ENCODE measurements around the gene CTBP1.

The CTBP1 gene

GRCh38 chr4:1199556-1200331 lies 49.2 kb downstream of the CTBP1 start:
- no peak for DNase-seq (ENCODE audit: low read depth in 2 of 3, low spot score in 1 of 3)

- no peak for DNase-seq (ENCODE audit: low read depth in 2 of 3, low spot score in 1 of 3)
Observed at GRCh38 chr4:1198098-1198844, 50.7 kb downstream of the CTBP1 start.

- no peak for DNase-seq (ENCODE audit: low read depth in 2 of 3, low spot score in 1 of 3)
Observed at GRCh38 chr4:1196421-1197183, 52.3 kb downstream of the CTBP1 start.

- no peak for DNase-seq (ENCODE audit: low read depth in 2 of 3, low spot score in 1 of 3)
Observed at GRCh38 chr4:1195891-1196401, 53.0 kb downstream of the CTBP1 start.

GRCh38 chr4:1195109-1195671 lies 53.7 kb downstream of the CTBP1 start:
- DNase-seq (ENCODE audit: low read depth in 2 of 3, low spot score in 1 of 3), result no peak

GRCh38 chr4:1194010-1194900 lies 54.7 kb downstream of the CTBP1 start:
- DNase-seq (ENCODE audit: low read depth in 2 of 3, low spot score in 1 of 3), result no peak

GRCh38 chr4:1193206-1194009 lies 55.5 kb downstream of the CTBP1 start:
- no peak for DNase-seq (ENCODE audit: low read depth in 2 of 3, low spot score in 1 of 3)

GRCh38 chr4:1192493-1193205 lies 56.3 kb downstream of the CTBP1 start:
- DNase-seq (ENCODE audit: low read depth in 2 of 3, low spot score in 1 of 3), result no peak

- no peak for DNase-seq (ENCODE audit: low read depth in 2 of 3, low spot score in 1 of 3)
Observed at GRCh38 chr4:1192091-1192492, 56.8 kb downstream of the CTBP1 start.

- no peak for DNase-seq (ENCODE audit: low read depth in 2 of 3, low spot score in 1 of 3)
Observed at GRCh38 chr4:1191621-1192020, 57.3 kb downstream of the CTBP1 start.

GRCh38 chr4:1187182-1187581 lies 61.7 kb downstream of the CTBP1 start:
- DNase-seq (ENCODE audit: low read depth in 2 of 3, low spot score in 1 of 3), result peak in 1 of 3 donors; percentile 31

- DNase-seq (ENCODE audit: low read depth in 2 of 3, low spot score in 1 of 3), result no peak
Observed at GRCh38 chr4:1183985-1184773, 64.8 kb downstream of the CTBP1 start.

- DNase-seq (ENCODE audit: low read depth in 2 of 3, low spot score in 1 of 3), result no peak
Observed at GRCh38 chr4:1182313-1182712, 66.6 kb downstream of the CTBP1 start.

GRCh38 chr4:1180663-1181062 lies 68.3 kb downstream of the CTBP1 start:
- no peak for DNase-seq (ENCODE audit: low read depth in 2 of 3, low spot score in 1 of 3)

GRCh38 chr4:1179976-1180375 lies 69.0 kb downstream of the CTBP1 start:
- DNase-seq (ENCODE audit: low read depth in 2 of 3, low spot score in 1 of 3), result no peak

- DNase-seq (ENCODE audit: low read depth in 2 of 3, low spot score in 1 of 3), result no peak
Observed at GRCh38 chr4:1179089-1179441, 69.9 kb downstream of the CTBP1 start.

- DNase-seq (ENCODE audit: low read depth in 2 of 3, low spot score in 1 of 3), result no peak
Observed at GRCh38 chr4:1178300-1179088, 70.4 kb downstream of the CTBP1 start.
